ENCODE measurements around the gene ACOT8.

GRCh38 chr20:45886590-45887345, 29.6 kb upstream of the ACOT8 start:
- TF ChIP-seq CTCF (IDR thresholded peaks at IDR 0.05) (no peak), ZFP36 (IDR thresholded peaks at IDR 0.05; ENCODE audit: borderline replicate concordance, partially characterized antibody) (no peak), NFE2L2 (conservative IDR thresholded peaks at IDR 0.05; ENCODE audit: low read length) (no peak), RARB (CRISPR knock-in tag; IDR thresholded peaks at IDR 0.05) (no peak), EP300 (IDR thresholded peaks at IDR 0.05) (no peak), CHD2 (IDR thresholded peaks at IDR 0.05; ENCODE audit: low read length, partially characterized antibody) (no peak), RAD21 (conservative IDR thresholded peaks at IDR 0.05 in 1 of 2, IDR thresholded peaks at IDR 0.05 in 1 of 2) (no peak), PBX3 (IDR thresholded peaks at IDR 0.05) (no peak), E2F6 (IDR thresholded peaks at IDR 0.05; ENCODE audit: borderline replicate concordance, low read depth) (no peak), RCOR1 (IDR thresholded peaks at IDR 0.05; ENCODE audit: low read depth, low read length) (no peak), HMGXB4 (CRISPR knock-in tag; IDR thresholded peaks at IDR 0.05; ENCODE audit: borderline replicate concordance) (no peak), POLR2A (IDR thresholded peaks at IDR 0.05; ENCODE audit: low read length) (no peak), ELK1 (IDR thresholded peaks at IDR 0.05; ENCODE audit: low read depth, low read length) (no peak)

Measured in A549 (cell line).